GM19463 (cell line): ENCODE data around the gene PSMG4.

Source experiments
- ATAC-seq: cut with Tn5 transposase; IDR thresholded peaks from one replicate; pipeline ENCODE4 v1.9.1; 2021; ENCODE audit warnings: mild to moderate bottlenecking, moderate library complexity; ENCODE audit not compliant: unreplicated experiment

The PSMG4 gene

GRCh38 chr6:3273707-3274521 lies 15.2 kb downstream of the PSMG4 start:
- no peak for ATAC-seq

- no peak for ATAC-seq
Measured at GRCh38 chr6:3276174-3277167, 17.7 kb downstream of the PSMG4 start.

GRCh38 chr6:3277251-3277650 lies 18.5 kb downstream of the PSMG4 start:
- ATAC-seq: no peak

- ATAC-seq: no peak
Measured at GRCh38 chr6:3277851-3278416, 19.2 kb downstream of the PSMG4 start.

- ATAC-seq: no peak
Measured at GRCh38 chr6:3278691-3279090, 19.9 kb downstream of the PSMG4 start.

- ATAC-seq: no peak
Measured at GRCh38 chr6:3280091-3280490, 21.3 kb downstream of the PSMG4 start.

GRCh38 chr6:3280866-3281465 lies 22.2 kb downstream of the PSMG4 start:
- ATAC-seq: no peak

- ATAC-seq: no peak
Measured at GRCh38 chr6:3281631-3282475, 23.1 kb downstream of the PSMG4 start.

- no peak for ATAC-seq
Measured at GRCh38 chr6:3282476-3283236, 23.9 kb downstream of the PSMG4 start.

- no peak for ATAC-seq
Measured at GRCh38 chr6:3283241-3283640, 24.5 kb downstream of the PSMG4 start.

GRCh38 chr6:3283641-3284435 lies 25.1 kb downstream of the PSMG4 start:
- no peak for ATAC-seq

- no peak for ATAC-seq
Measured at GRCh38 chr6:3284436-3284876, 25.7 kb downstream of the PSMG4 start.

GRCh38 chr6:3285049-3285639 lies 26.4 kb downstream of the PSMG4 start:
- ATAC-seq: no peak

GRCh38 chr6:3285732-3286131 lies 27.0 kb downstream of the PSMG4 start:
- no peak for ATAC-seq

- ATAC-seq: no peak
Measured at GRCh38 chr6:3286641-3287171, 28.0 kb downstream of the PSMG4 start.

GRCh38 chr6:3287308-3287707 lies 28.6 kb downstream of the PSMG4 start:
- no peak for ATAC-seq

GRCh38 chr6:3287976-3288707 lies 29.4 kb downstream of the PSMG4 start:
- ATAC-seq: no peak
